A549 treated with AZD2906 at 1 μM for 4 hours (cell line): ENCODE data around the gene BICC1. TPM values are rescaled to one million over a fixed set of nuclear protein-coding genes. Genes with fewer than 3 reads are reported as not detected.

ENCODE experiments used
- total RNA-seq: library from RNA; stranded (reverse); fragments of 200-300 nt; extraction: Qiagen RNA extraction; gene quantifications from 5 replicates; pipeline ENCODE4 v1.2.3, GENCODE V29; 2022

BICC1 gene, protein sequence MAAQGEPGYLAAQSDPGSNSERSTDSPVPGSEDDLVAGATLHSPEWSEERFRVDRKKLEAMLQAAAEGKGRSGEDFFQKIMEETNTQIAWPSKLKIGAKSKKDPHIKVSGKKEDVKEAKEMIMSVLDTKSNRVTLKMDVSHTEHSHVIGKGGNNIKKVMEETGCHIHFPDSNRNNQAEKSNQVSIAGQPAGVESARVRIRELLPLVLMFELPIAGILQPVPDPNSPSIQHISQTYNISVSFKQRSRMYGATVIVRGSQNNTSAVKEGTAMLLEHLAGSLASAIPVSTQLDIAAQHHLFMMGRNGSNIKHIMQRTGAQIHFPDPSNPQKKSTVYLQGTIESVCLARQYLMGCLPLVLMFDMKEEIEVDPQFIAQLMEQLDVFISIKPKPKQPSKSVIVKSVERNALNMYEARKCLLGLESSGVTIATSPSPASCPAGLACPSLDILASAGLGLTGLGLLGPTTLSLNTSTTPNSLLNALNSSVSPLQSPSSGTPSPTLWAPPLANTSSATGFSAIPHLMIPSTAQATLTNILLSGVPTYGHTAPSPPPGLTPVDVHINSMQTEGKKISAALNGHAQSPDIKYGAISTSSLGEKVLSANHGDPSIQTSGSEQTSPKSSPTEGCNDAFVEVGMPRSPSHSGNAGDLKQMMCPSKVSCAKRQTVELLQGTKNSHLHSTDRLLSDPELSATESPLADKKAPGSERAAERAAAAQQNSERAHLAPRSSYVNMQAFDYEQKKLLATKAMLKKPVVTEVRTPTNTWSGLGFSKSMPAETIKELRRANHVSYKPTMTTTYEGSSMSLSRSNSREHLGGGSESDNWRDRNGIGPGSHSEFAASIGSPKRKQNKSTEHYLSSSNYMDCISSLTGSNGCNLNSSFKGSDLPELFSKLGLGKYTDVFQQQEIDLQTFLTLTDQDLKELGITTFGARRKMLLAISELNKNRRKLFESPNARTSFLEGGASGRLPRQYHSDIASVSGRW
- total RNA-seq = 17.0 to 25.8 TPM (median 18.2 TPM) in 5 replicates

GRCh38 chr10:58512491-58513187 is at the start of gene BICC1:
Gene BICC1, plus strand, starts transcription at chr10:58512872. Its CDS starts 272 bp downstream, at chr10:58513144.

Other genes with a start within 250 kb of the BICC1 start
- 2.5 to 4.4 TPM (median 3.7 TPM) in 5 replicates for gene IPMK, start 245.0 kb upstream of the BICC1 start, total RNA-seq
- 33.5 to 56.3 TPM (median 53.1 TPM) in 5 replicates for gene CISD1, start 243.7 kb upstream of the BICC1 start, total RNA-seq
- 15.5 to 21.7 TPM (median 20.2 TPM) in 5 replicates for gene UBE2D1, start 177.9 kb upstream of the BICC1 start, total RNA-seq
- gene TFAM, start 127.5 kb upstream of the BICC1 start, total RNA-seq = 61.0 to 91.8 TPM (median 65.9 TPM) in 5 replicates